SW480 (cell line): ENCODE results near the gene LUC7L2.
"Not testable (repeated sequence)": the region's sequence is repeated elsewhere in the genome, so short reads cannot be mapped to it uniquely, and the experiment has no call there.

ENCODE experiments used
- DNase-seq: peaks from one replicate; pipeline ENCODE4 v3.0.0-alpha.2; 2016; ENCODE audit warnings: low spot score

Gene LUC7L2

DNA sequence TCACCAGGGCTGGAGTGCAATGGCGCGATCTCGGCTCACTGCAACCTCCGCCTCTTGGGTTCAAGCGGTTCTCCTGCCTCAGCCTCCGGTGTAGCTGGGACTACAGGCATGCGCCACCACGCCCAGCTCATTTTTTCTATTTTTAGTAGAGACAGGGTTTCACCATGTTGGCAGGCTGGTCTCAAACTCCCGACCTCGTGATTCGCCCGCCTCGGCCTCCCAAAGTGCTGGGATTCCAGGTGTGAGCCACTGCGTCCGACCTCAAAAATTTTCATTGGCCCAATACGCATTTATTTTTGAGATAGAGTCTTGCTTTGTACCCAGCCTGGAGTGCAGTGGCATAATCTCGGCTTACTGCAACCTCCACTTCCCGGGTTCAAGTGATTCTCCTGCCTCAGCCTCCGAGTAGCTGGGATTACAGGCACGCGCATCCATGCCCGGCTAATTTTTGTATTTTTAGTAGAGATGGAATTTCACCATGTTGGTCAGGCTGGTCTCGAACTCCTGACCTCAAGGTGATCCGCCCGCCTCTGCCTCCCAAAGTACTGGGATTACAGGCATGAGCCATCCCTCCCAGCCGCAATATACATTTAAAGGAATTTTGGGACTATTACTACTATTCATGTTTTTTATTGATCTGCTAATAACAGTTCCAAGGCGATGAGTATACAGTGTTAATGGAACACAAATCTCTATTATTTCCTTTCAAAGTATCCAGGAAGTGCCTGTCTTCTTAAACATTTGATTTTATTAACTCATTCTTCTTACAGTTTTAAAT is 1.8 kb upstream of the LUC7L2 start:
- not testable (repeated sequence) for DNase-seq

DNA sequence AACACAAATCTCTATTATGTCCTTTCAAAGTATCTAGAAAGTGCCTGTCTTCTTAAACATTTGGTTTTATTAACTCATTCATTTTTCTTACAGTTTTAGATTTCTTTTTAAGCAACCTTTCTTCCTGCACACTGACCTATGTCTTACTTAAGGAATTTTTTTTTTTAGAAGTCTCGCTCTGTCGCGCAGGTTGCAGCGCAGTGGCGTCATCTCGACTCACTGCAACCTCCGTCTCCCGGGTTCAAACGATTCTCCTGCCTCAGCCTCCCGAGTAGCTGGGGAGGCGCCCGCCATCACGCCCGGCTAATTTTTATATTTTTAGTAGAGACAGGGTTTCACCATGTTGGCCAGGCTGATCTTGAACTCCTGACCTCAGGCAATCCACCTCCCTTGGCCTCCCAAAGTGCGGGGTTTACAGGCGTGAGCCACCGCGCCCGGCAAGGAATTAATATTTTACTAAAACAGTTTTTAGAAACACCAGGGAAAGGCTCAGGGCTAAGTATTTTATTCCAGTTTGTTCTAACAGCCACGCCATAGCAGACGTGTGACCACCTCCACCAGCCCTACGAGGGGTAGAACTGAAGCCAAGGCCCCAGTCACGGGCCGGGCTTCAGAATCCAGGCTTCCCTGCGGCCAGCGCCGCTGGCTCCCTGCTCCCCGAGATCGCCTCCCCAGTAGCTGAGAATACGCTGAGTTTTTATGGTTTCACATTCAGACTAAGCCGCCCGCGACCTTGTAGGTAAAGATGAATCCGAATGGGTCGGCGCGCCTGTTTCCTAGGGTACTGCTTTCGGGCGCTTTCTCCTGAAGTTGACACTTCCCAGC is 941 bp upstream of the LUC7L2 start:
- peak; percentile 65 for DNase-seq

DNA sequence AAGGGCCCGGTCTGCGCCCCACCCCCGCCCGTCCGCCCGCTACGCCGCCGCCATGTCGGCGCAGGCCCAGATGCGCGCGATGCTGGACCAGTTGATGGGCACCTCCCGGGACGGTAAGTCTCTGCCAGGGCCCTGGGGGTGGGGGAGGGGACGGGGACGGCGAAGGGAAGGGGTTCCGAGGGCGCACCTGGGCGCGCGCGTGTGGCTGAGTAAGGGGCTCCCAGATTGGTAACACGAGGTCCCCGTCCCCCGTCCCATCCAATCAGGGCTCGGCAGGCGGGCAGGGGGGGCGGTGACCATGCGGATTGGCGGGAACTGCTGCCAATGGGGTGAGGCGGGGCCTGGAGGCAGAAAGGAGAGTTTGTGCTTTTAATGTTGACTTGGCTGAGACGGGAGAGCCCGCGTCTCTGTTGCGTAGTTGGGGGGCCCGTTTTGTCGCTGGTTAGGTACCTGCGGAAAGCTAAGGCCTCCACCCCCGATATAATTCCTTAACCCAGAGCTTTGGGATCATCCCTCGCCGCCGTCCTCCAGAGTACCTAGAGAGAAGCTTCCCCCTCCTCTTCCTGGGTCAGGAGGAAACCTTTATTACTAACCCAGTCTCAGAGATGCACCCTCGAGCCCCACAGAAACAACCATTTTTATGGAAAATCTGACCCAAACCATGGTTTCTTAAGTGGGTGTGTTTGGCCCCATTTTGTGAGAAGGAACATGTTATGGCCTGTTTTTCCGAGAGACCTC is 685 bp downstream of the LUC7L2 start:
- DNase-seq = peak; percentile 95

DNA sequence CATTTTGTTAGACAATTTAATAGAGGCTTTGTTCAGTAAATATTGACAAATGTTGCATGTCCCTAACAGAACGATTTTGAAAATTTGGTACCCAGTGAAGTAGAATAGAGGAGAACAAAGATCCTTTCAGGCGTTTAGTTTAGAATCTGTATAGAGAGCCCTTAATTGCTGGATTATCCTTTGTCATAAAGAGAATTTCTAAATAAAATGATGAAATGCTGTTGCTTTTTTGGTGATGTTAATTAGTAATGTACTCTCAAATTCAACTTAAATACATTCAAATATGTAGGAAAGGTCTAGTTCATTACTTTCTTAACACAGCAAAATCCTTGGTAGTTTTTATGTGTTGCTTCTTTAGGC is 1.2 kb downstream of the LUC7L2 start:
- no peak for DNase-seq

DNA sequence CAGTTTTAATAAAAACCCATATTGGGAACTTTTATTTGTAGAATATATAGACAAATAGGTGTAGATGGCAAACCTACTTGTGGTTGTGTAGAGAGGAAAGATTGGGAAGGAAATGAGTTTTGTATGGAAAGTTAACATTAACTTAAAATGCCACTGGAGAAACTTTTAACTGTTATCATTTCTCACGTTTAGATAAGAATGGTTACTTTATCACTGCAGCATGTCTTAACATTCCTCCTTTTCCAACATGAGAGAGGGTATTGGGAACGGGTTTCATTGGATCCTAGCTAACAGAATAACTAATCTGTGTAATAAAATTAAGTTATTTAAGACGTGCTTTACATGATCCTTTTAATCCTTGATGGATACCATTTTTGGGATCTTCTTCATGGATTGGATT is 1.8 kb downstream of the LUC7L2 start:
- DNase-seq = no peak

DNA sequence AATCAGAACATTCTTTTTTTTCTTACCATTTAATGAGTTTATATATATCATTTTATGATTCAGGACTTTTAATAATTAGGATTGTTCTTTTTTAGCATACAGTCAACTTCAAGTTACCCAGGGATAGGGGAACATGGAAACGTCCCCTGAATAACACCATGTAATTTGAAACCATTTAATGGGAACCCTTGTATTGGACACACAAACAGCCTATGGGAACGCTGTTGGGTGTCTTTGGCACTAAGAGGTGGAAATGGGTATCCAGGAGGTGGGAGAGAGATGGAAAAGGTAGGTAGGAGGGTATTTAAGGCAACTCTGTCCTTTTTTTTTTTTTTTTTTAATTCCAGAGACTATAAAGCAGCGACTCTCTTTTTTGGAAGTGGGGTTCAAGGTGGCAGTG is 2.6 kb downstream of the LUC7L2 start:
- DNase-seq = peak; percentile 17

DNA sequence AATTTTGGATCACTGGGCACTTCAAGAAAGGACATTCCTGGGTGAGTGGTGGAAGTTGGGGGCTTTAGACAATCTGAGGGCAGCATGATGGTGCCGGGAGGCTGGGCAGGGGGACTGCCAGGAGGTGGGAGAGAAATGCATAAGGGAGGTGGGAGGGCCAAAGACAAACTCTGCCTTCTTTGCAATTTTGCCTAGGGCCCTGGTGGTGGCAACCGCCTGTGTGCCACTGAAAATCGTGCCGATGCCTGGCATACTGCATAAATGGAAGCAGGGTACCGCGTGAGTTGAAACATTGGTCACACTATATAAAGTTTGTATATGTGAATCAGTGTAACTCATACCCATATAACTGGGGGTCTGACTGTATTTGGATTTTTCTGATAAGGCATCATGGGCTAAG is 3.3 kb downstream of the LUC7L2 start:
- DNase-seq = no peak

DNA sequence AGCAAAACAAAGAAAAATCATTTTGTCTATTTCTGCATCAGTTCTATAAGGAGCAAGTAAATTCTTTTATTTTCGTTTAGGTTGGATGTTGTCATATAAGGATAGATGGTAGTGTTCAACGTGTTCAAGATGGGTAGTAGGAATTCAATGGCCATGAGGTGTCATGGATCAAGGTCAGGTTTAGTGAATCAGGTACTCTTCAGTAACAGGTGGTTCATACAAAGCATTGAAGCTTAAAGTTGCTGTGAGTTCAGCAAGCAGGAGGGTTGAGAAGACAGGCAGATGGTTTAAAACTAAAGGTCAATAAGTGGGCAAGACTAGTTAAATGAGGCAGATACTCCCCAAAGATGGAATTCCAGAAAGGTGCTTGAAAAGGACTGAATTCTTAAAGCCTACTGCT is 5.6 kb downstream of the LUC7L2 start:
- no peak for DNase-seq

DNA sequence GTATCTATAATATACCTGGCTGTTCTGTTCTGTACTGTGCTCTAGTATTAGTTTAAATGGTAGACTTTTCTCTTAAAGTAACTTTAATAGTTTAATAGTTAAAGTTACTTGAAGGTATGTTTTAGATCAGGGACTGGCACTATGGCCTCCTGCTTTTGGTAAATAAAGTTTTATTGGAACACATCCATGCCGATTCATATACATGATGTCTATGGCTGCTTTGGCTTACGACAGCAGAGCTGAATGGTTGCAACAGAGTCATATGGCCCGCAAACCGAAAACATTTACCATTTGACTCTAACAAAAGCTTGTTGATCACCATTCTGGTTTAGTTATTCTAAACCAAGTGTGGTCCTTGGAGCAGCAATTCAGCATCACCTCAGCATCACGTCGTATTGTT is 6.7 kb downstream of the LUC7L2 start:
- DNase-seq = no peak

DNA sequence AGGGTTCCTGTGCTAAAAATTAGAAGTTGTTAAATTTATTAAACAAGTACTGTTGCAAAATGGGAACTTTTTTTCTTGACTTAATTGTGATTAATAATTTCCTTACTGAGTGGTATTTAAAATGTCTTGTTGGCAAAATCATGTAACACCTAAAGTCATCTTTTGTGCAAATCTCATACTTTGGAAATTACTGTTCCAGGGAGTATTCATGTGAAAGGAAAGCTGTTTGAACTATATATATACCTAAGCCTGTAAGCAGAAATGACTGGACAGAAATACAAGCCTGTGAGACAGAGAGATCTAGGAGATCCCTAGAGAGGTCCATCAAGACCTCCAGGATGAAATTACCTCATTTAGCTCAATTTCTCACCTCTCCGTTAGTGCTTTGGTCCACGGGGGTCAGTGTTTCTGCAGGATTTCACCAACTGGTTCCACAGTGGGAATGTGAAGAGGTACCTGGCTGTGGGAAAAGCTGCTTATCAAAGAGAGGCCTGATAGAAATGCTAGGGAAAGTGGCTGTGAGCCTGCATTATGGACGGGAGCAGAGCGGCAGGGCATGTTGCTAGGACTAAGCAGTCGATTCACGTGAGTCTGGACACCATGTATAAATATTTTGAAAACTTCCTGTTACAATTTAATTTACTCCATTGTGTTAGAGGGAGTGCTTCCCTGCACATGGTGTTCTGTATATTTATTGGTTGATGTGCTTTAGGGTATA is 7.9 kb downstream of the LUC7L2 start:
- no peak for DNase-seq

DNA sequence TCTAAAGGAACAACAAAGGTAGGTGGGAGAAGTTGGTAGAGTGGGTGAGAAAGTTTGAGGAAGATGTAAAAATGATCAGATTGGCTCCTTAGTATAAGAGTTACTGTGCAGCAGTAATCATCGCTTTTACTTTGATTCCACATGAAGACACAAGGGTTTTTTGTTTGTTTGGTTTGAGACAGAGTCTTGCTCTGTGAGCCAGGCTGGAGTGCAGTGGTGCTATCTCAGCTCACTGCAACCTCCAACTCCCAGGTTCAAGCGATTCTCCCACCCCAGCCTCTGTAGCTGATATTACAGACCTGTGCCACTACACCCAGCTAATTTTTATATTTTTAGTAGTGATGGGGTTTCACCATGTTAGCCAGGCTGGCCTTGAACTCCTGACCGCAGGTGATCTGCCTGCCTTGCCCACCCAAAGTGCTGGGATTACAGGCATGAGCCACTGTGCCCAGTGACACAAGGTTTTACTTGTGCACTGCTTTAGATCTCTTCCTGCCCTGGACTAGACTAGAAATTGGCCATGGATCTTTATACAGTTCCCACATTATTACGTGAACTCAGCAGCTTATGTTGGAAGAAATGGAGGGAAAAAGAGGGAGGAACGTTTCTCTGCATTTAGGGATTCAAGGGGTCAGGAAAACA is 10.7 kb downstream of the LUC7L2 start:
- DNase-seq = no peak

DNA sequence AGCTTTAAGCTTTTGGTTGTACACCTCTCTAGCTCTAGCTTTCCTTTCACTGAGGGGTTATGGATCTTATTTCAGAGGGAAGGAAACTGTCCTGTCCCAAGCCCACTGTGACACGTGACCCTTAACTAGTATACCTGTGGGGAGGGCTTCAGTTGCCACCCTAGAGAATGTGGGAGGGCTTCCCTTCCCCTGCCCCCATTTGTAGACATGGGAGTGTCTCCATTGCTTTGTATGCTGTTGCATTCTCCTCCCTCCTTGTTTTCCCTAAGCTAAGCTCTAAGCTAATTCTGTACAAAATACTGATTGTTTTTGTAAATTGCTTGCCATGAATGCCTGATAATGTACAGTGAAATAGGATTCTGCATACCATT is 11.2 kb downstream of the LUC7L2 start:
- no peak for DNase-seq

DNA sequence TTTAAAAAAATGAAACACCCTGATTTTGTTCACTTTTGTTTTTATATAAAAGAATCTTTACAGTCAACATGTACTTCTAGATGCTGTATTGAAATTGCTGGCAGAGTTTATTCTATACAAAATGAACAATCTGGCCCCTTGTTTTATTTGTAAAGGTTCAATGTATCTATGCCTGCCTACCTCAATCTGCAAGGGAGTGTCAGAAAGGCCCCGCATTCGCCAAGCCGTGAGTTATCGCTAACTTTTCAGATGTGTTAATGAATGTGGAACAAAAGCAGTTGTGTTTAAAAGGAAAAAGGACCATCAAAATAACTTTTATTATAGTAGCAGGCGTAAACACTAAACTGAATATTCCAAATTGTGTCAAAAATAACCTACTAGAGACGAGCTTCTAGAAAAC is 14.6 kb downstream of the LUC7L2 start:
- DNase-seq = no peak

DNA sequence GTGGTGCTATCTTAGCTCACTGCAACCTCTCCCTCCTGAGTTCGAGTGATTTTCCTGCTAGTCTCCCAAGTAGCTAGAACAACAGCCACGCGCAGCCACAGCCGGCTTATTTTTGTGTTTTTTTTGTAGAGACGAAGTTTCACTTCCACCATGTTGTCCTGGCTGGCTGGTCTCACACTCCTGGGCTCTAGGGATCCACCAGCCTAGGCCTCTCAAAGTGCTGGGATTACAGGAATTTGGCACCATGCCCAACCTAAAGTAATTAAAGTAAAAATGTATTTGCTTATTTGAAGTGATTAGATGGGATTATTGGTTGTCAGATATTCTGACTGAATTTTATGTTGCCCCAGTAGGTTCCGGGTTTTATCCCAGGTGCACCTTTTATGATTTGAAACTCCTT is 22.7 kb downstream of the LUC7L2 start:
- no peak for DNase-seq

DNA sequence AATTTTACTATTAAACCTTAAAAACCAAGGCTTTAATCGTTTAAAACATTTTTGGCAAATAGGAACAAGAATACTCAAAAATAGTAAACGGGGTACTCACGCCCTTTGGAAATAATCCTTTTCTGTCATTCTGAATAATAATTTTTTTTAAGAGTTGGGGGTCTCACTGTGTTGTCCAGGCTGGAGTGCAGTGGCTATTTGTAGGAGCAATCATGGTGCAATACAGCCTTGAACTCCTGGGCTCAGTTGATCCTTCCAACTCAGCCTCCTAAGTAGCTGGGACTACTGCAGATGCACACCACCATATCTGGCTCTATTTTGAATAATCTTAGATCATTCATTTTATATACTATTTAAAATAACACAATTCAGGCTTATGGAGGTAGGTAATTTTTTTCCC is 24.9 kb downstream of the LUC7L2 start:
- no peak for DNase-seq

DNA sequence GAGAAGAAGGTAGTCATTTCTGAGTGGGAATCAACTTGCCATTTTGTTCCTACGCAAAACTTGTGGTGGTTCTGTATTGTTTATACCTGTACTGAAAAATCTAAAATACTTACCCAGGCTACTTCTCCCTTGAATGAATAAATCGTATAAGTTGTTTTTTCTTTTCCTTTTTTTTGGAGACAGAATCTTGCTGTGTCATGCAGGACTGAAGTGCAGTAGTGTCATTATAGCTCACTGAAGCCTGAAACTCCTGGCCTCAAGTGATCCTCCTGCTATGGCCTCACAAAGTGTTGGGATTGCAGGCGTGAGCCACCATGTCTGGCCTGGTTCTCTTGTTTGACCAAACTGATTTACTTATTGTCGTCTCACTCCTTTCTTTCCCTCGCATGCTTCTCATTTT is 27.9 kb downstream of the LUC7L2 start:
- no peak for DNase-seq

DNA sequence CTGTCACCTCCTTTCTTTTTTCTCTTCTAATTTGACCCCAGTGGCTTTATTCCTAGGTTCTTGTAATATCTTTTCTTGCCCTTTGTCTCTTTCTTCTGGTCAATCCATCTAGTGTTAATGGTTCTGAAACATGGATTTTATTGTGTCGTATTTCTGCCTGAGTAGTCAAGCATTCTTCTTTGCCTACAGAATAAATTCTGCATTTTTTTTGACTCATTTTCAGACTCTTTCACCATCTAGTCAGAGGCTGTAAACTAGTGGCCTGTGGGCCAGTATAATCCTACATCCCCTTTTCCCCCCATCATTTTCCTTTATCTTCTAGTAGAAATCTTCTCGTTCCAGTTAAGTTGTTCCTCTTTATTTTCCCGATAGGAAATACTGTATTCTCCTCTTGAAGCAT is 29.4 kb downstream of the LUC7L2 start:
- no peak for DNase-seq

DNA sequence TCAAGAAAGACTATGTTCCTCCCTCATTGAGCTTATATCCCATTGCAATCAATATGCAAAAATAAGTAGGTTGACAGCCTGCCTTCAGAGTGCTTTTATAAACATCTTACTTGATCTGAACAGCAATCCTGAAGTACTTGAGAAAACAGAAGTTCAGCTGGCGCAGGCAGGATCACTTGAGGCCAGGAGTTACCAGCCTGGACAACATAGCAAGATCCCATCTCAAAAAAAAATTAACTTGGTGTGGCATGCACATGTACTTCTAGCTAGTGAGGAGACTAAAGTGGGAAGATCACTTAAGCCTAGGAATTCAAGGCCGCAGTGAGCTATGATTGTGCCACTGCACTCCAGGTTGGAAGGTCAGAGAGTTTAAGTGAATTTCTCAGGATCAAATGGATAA is 30.1 kb downstream of the LUC7L2 start:
- no peak for DNase-seq

DNA sequence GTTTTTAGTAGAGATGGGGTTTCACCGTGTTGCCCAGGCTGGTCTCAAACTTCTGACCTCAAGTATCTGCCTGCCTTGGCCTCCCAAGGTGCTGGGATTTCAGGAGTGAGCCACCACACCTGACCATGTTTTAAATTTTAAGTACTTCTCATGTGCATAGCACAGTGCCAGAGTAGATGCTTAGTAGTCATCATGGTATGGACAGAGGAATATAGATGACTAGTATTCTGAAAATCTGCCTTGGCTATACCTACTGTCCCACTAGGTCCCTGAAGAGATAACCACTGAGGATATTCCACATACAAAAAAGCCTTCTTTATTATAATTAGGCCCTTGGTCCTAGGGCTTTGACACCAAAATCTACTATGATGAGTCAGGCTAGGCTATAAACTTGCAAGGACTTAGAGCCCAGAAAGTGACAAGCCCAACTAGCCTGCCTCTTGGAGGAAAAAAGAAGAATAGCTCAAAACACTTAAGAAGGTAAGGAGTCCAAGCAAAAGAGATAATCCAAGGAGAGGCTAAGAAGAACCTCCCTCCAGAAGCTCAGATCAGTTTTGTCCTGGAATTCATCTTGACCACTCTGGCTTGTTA is 34.0 kb downstream of the LUC7L2 start:
- DNase-seq = no peak

DNA sequence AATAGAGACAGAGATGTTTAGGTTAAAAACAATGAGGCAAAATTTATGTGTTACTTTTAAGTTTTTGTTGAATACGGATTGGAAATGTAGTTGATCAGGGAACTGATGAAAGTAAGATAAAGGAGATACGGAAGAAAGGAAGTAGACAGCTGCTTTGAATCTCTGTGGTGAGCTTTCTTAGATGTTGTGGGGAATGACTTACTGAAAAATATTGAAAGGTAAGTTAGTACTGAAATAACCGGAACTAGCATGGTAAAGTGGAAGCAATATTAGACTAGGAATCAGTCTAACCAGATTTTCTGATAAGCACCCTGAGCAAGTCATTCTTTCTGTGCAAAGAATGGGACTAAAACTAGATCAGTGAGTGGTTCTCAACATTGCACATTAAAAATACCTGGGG is 34.8 kb downstream of the LUC7L2 start:
- no peak for DNase-seq

DNA sequence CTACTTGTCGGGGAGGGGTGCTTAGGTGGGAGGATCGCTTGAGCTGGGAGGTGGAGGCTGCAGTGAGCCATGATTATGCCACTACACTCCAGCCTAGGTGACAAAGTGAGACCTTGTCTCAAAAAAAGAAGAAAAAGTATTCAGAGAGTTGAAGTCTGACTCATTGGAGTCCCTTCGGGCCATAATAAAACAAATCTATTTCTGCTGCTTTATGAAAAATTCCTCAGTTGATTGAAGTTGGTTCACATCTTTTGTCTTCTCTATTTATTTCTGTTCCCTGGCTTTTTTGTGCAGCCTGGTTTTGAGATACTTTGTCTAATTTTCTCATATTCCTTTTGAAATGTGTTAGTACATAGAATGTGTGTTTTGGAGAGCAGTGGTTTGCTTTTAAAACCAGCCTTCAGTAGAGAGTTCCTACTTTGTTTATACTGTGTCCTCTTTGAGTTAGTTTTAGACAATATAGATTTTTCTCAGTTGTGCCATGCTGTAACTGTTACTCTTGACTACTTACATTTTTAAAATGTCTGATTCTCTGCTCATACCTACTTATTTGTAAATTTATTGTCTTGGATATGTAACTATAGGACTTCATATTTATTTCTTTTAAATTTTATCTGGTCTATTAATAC is 36.7 kb downstream of the LUC7L2 start:
- DNase-seq = no peak
